HG02870 (cell line): ENCODE data around the gene ADORA2A.
"Not testable (repeated sequence)": the region's sequence is repeated elsewhere in the genome, so short reads cannot be mapped to it uniquely, and the experiment has no call there.

Experiments
- ATAC-seq: cut with Tn5 transposase; IDR thresholded peaks from one replicate; pipeline ENCODE4 v1.9.1; 2021; ENCODE audit warnings: mild to moderate bottlenecking, moderate library complexity; ENCODE audit not compliant: unreplicated experiment

ADORA2A gene

DNA sequence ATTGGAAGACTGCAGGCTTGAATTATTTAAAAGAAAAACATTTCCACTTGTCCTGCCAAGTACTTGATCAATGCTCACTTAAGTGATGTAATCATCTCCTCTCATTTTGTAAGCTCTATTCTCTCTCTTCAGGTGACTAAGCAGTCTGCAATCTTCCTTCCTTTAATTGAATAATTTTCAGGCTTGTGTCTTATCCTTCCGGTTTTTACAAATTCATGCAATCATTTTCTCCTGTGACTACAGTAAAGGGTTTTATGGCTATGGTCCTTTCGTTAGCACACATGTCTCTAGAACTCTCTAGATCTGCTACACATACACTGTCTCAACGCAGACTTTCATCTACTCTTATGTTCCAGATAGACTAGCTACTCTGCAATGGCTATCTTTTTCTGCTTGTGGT, 55.2 kb downstream of the ADORA2A start:
- ATAC-seq, result no peak

DNA sequence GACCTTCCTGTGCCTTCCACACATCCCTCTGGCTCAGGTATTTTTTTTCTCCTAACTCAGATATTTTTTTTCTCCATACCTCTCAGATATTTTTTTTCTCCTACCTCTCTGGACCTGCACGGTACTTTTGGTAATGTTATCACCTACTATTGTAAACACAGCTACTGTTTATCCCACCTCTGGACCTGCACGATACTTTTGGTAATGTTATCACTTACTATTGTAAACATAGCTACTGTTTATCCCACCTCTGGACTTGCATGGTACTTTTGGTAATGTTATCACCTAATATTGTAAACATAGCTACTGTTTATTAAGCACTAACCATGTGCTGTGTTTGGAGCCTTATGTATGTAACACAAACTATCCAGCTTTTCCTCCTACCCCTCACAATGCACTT, 55.6 kb downstream of the ADORA2A start:
- ATAC-seq, result no peak

DNA sequence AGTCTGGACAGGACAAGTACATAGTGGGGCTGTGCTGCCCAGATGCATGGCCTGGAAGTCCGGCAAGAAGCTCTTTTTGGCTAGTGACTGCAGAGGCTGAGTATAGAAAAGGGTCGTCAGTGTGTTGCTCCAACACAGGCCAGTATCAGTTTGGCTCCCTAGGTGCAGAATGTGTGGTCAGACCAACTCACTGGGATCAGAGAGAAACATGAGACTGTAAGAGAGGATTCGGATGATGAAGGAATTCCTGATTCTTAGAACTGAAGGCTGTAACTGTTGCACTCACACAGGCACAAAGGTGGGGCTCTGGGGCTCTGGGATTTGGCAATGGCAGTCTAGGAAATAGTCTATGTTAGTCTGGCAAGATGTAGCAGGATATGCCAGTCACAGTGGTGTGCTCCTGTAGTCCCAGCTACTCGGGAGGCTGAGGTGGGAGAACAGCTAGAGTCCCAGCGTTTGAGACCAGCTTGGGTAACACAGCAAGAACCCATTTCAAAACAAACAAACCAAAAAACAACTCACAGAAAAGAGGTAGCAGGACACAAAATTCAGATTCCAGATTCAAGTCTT, 56.7 kb downstream of the ADORA2A start:
- no peak for ATAC-seq

DNA sequence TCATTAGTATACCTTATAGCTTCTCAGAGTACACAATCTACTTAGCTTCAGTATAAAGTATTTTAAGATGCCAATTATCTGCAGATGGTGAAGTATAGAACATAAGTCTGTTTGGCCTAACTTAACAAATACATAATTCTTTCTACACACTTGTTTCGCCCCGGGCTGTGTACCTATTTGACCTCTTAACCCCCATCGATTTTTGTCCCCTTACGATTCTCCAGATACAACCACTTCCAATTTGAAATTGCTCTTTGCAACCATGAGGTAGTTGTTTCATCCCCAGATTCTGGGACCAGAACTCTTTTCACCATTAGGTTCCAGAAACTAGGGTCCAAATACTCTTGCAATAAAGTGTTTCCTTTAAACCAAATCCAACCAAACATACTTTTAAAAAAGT, 57.8 kb downstream of the ADORA2A start:
- ATAC-seq, result no peak

DNA sequence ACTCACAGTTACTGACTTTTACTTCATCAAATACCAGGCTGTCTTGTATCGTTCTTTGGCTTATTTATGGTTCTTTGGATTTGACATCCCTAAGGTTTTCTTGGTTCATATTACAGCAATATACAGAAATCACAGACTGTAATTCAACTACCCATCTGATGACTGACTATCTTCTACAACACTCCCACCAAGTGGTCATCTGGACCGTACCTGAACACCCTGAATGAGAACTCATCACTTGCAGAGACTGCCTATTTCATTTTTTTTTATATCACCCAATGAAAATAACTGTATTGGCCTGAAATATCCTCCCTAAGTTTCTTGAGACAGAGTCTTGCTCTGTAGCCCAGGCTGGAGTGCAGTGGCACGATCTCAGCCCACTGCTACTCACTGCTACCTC, 58.2 kb downstream of the ADORA2A start:
- ATAC-seq, result no peak

DNA sequence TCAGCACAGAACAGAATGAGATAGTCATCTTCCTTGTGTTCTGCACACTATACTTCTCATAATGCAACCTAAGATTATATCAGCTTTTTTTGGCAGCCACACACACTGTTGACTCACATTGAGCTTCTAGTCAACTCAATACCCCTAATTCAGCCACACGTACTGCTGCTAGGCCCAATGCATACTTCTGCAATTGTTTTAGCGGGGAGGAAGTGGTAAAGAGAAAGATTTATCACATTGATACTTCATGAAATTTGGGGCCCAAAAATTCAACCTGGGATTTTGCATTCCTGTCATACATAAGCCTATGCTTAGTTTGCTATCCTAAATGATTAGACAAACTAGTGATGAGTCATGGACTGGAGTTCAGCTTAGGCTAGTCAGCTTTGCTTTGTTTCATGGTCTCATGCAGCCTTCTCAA, 59.1 kb downstream of the ADORA2A start:
- no peak for ATAC-seq

DNA sequence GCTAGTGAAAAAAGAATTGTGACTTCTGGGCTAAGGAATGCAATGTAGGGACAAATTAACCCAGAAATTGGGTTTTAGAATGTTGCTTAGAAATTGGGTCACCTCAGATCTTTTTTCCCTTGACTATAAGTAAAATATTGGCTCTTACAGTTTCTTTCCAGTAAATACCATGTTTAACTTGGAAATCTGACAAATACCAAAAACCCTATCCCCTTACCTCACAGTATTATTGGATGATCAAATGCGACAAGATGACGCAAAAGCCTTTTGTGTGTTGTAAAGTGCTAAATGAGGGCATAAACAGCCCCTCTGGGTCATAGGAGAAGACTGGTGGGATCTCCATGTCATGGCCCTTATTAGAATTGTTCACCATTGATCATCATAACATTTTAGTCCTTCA, 61.6 kb downstream of the ADORA2A start:
- no peak for ATAC-seq

DNA sequence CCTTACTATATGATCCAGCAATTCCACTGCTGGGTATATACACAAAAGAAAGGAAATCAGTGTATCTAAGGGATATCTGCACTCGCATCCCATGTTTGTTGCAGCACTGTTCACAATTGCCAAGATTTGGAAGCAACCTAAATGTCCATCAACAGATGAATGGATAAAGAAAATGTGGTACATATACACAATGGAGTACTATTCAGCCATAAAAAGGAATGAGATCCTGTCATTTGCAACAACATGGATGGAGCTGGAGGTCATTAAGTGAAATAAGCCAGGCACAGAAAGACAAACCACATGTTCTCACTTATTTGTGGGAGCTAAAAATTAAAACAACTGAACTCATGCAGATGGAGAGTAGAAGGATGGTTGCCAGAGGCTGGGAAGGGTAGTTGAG, 62.0 kb downstream of the ADORA2A start:
- ATAC-seq, result not testable (repeated sequence)
